ENCODE data around the gene SEMA3F. TPM values are rescaled to one million over a fixed set of nuclear protein-coding genes. Genes with fewer than 3 reads are reported as not detected.

SEMA3F gene
- total RNA-seq, 4 donors from 2014 or later: 10.5 to 33.1 (median 12.9) TPM

DNA sequence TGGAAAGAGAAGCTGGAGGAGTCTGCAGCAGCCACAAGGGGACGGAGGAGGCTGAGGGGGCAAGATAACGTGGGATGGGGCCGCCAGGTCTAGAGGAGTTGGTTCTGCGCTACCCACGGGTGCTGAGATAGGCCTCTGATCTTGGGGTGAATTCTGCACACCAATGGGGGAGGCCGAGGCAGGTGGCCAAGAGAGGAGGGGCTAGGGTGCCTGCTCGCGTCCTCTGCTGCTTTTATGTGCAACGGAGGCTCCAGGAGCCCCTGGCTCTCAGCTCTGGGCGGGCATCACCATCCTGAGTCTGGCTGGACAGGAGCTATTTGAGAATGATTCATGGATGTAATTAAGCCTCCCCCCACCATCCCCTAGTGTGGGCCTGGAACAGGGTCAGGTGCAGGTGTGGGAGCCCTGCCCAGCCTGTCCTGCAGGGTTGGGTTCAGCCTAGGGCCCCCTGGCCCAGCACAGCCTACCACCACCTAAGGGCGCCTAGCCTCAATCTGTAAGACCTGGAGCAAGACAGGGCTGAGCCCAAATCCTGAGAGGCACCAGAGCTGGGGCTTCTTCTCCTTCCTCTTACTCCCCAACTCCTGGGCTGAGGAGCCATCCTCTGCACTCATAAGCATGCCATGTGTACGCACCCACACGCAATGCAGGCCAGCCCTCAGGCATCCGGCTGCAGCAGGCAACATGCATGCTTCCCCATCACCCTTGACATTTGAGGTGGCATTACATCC, 32.3 kb upstream of the SEMA3F start:
- H3K27me3 ChIP-seq: no peaks in the 10 kb centered on the region
- no peak overlapping the region for H3K27ac ChIP-seq
- intact Hi-C loops (cut with DNase I; ENCODE audit: low total_unique reads): loop anchor here (5.0 kb wide), 1 partner anchor 64 kb away; no protein-coding TSS in a partner anchor
- no peak overlapping the region for H3K4me3 ChIP-seq
- no peaks in the 10 kb centered on the region for H3K36me3 ChIP-seq
- no peak for DNase-seq
- peaks cover 0 to 3% of the 10 kb centered on the region in 2 donors for H3K4me1 ChIP-seq
- H3K9me3 ChIP-seq: no peaks in the 10 kb centered on the region
- no peak for TF ChIP-seq POLR2A (IDR thresholded peaks at IDR 0.05)
- TF ChIP-seq, protein P1, sequence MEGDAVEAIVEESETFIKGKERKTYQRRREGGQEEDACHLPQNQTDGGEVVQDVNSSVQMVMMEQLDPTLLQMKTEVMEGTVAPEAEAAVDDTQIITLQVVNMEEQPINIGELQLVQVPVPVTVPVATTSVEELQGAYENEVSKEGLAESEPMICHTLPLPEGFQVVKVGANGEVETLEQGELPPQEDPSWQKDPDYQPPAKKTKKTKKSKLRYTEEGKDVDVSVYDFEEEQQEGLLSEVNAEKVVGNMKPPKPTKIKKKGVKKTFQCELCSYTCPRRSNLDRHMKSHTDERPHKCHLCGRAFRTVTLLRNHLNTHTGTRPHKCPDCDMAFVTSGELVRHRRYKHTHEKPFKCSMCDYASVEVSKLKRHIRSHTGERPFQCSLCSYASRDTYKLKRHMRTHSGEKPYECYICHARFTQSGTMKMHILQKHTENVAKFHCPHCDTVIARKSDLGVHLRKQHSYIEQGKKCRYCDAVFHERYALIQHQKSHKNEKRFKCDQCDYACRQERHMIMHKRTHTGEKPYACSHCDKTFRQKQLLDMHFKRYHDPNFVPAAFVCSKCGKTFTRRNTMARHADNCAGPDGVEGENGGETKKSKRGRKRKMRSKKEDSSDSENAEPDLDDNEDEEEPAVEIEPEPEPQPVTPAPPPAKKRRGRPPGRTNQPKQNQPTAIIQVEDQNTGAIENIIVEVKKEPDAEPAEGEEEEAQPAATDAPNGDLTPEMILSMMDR (IDR thresholded peaks at IDR 0.05): no peak

DNA sequence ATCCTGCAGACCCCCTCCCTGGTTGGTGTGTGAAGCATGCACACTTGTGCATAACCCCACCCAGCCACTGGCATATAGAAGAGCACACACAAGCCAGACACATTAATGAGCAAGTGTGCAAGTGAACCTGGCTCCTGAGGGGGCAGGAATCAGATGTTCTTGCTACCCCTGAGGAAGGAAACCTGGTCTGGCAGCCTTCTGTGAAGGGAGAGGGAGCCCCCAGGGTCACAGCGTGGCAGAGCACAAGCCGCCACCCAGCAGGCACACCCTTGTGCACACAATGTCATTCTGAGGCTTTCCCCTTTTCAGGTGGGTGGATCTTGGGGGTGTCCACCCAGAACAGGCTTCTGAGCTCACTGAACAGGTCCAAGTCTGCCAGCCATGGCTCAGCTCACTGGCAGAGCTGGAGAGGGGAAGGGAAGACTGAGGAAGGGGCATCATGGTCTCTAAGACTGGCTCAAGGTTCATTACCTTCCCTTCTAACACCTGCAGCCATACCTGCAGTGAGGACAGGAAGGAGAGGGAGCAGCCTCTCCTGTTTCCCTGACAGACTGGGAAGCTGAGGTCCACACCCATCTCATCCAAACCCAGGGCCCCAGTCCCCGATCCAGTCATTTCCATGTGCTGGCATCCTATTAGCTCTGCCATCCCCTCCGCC, 31.6 kb upstream of the SEMA3F start:
- Histone ChIP-seq H3K27me3 (no peaks in the 10 kb centered on the region), H3K36me3 (no peaks in the 10 kb centered on the region), H3K4me3 (no peak overlapping the region), H3K4me1 (peaks cover 0 to 3% of the 10 kb centered on the region in 2 donors), H3K27ac (no peak overlapping the region), H3K9me3 (no peaks in the 10 kb centered on the region)
- TF ChIP-seq, protein P1 (IDR thresholded peaks at IDR 0.05): no peak
- TF ChIP-seq POLR2A (IDR thresholded peaks at IDR 0.05): no peak
- no peak for DNase-seq
- intact Hi-C loops (cut with DNase I; ENCODE audit: low total_unique reads): loop anchor here (5.0 kb wide), 1 partner anchor 64 kb away; no protein-coding TSS in a partner anchor

DNA sequence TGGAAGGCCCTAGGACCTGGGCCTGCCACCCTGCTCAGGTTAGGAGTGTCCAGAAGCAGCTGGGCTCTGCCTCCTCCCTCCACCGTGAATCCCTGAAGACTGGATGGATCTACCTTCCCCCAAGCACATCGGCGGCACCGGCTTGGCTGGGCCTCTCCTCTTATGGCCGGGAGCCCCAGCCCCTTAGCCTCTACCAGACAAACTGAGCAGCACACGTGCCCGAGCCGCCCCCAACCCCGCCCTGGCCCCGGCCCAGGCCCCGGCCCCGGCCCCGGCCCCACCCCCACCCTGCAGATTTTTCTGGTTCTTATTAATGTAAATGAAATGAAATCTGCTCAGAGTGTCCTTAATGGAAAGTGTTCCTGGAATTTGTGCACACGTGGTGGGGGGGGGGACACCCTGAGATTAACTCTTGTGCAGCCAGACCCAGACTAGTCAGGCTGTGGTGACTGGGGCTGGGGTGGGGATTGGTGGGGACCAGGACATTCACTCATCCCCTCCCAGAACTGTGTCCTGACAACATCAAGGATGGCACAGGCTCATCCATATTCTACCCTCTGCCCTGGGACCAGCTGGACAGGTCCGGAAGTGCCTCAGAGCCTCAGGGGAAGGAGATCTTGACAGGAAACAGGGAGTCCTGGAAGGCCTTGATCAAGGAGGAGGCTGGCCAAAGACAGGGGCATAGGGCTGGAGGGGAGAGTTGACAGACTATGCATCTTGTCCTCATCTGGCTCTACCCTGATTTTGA, 30.9 kb upstream of the SEMA3F start:
- no peaks in the 10 kb centered on the region for H3K36me3 ChIP-seq
- TF ChIP-seq POLR2A (IDR thresholded peaks at IDR 0.05): no peak
- TF ChIP-seq, protein P1 (IDR thresholded peaks at IDR 0.05): no peak
- H3K4me3 ChIP-seq: no peak overlapping the region
- H3K4me1 ChIP-seq: peaks cover 0 to 3% of the 10 kb centered on the region in 2 donors
- intact Hi-C loops (cut with DNase I; ENCODE audit: low total_unique reads): loop anchor here (5.0 kb wide), 1 partner anchor 63 kb away; no protein-coding TSS in a partner anchor
- H3K27me3 ChIP-seq: no peaks in the 10 kb centered on the region
- DNase-seq: no peak
- H3K9me3 ChIP-seq: no peaks in the 10 kb centered on the region
- no peak overlapping the region for H3K27ac ChIP-seq

DNA sequence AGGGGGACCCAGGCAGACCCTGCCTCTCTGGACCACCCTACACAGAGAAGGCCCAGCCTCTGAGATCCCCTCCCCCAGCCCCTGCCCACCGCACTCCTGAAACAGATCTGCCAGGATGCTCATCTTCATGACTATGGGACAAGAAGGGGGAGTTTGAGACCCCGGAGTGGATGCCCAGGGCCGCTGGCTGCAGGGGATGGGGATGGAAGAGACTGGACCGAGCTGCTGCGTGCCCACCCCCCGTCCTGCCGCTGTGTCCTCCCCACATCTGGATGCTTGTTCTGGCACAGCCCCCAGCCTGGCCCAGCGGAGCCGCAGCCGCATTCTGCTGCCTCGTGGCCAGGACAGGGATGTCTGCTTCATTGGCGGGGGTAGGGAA, 30.3 kb upstream of the SEMA3F start:
- H3K4me1 ChIP-seq: peaks cover 0 to 3% of the 10 kb centered on the region in 2 donors
- H3K36me3 ChIP-seq: no peaks in the 10 kb centered on the region
- no peaks in the 10 kb centered on the region for H3K9me3 ChIP-seq
- TF ChIP-seq POLR2A (IDR thresholded peaks at IDR 0.05): no peak
- intact Hi-C loops (cut with DNase I; ENCODE audit: low total_unique reads): loop anchor here (5.0 kb wide), 1 partner anchor 63 kb away; no protein-coding TSS in a partner anchor
- DNase-seq: no peak
- no peaks in the 10 kb centered on the region for H3K27me3 ChIP-seq
- no peak overlapping the region for H3K4me3 ChIP-seq
- H3K27ac ChIP-seq: no peak overlapping the region

DNA sequence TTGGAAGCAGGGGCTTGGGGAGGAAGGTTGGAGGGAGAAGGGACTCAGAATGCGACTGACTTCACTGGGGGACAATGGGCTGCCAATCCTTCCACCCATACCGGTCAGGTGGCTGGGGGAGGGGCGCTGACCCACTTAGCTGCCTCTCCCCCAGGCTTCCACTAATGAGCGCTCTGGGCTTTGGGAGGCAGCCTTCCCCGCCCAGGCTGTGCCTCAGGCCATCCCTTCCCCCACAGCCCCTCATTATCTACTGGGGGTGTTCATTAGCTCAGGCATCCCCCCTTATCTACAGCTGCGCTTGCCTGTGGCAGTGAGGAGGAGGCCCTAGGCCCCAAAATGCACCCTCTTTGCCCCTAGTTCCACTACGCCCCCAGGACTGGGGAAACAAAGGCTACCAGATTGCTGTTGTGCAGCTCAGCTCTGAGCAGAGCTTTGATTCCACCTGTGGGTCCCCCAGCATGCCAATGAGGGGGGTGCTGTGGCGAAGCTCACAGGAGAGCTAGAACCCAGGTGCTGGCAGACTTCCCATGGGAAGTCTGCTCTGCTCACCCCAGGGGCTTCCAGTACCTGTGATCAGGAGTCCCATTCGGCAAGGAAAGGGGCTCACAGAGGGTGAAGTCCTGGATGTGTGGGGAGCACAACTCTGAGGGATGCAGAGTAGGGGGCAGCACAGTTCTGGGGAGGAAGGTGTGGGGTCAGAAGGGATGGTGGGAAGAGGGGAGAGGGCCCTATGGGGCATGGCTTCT, 29.4 kb upstream of the SEMA3F start:
- Histone ChIP-seq H3K27me3 (no peaks in the 10 kb centered on the region), H3K36me3 (no peaks in the 10 kb centered on the region), H3K4me3 (no peak overlapping the region), H3K9me3 (no peaks in the 10 kb centered on the region), H3K4me1 (peaks cover 0 to 3% of the 10 kb centered on the region in 2 donors), H3K27ac (no peak overlapping the region)
- DNase-seq: no peak
- intact Hi-C loops (cut with DNase I; ENCODE audit: low total_unique reads): no loop called here
- TF ChIP-seq, protein P1 (IDR thresholded peaks at IDR 0.05): no peak
